GM21825 (cell line): ENCODE results near the gene COPG2.
A peak's percentile ranks its signal among the peaks of the same experiment; 100 is the strongest.
"Not testable (repeated sequence)": the region's sequence is repeated elsewhere in the genome, so short reads cannot be mapped to it uniquely, and the experiment has no call there.

Source experiments
- ATAC-seq: cut with Tn5 transposase; IDR thresholded peaks from one replicate; pipeline ENCODE4 v1.9.1; 2021; ENCODE audit warnings: mild to moderate bottlenecking, moderate library complexity; ENCODE audit not compliant: unreplicated experiment

The COPG2 gene

GRCh38 chr7:130668258-130669084, at the start of gene COPG2:
TSS of gene COPG2 (minus strand) at chr7:130668748. CDS start at chr7:130668668, 80 bp downstream.
- peak; percentile 95 for ATAC-seq

- no peak for ATAC-seq
These were observed 43.9 kb upstream of the COPG2 start for GRCh38 chr7:130712416-130712815.

GRCh38 chr7:130708766-130709165, 40.2 kb upstream of the COPG2 start:
- ATAC-seq, result no peak

- no peak for ATAC-seq
These were observed 39.5 kb upstream of the COPG2 start for GRCh38 chr7:130708001-130708400.

- ATAC-seq, result no peak
These were observed 35.3 kb upstream of the COPG2 start for GRCh38 chr7:130703851-130704250.

GRCh38 chr7:130701650-130702049, 33.1 kb upstream of the COPG2 start:
- no peak for ATAC-seq

GRCh38 chr7:130700760-130701159, 32.2 kb upstream of the COPG2 start:
- no peak for ATAC-seq

GRCh38 chr7:130699686-130700085, 31.1 kb upstream of the COPG2 start:
- no peak for ATAC-seq

GRCh38 chr7:130697820-130698219, 29.3 kb upstream of the COPG2 start:
- ATAC-seq, result no peak

- ATAC-seq, result no peak
These were observed 27.3 kb upstream of the COPG2 start for GRCh38 chr7:130695840-130696239.

- ATAC-seq, result not testable (repeated sequence)
These were observed 23.8 kb upstream of the COPG2 start for GRCh38 chr7:130692396-130692795.

GRCh38 chr7:130689683-130690082, 21.1 kb upstream of the COPG2 start:
- no peak for ATAC-seq

GRCh38 chr7:130683026-130683425, 14.5 kb upstream of the COPG2 start:
- no peak for ATAC-seq

GRCh38 chr7:130674456-130674855, 5.9 kb upstream of the COPG2 start:
- ATAC-seq, result no peak

- no peak for ATAC-seq
These were observed 4.5 kb upstream of the COPG2 start for GRCh38 chr7:130673066-130673465.

- no peak for ATAC-seq
These were observed 3.6 kb upstream of the COPG2 start for GRCh38 chr7:130672146-130672545.

GRCh38 chr7:130669085-130669700, 645 bp upstream of the COPG2 start:
- no peak for ATAC-seq

GRCh38 chr7:130667593-130668257, 823 bp downstream of the COPG2 start:
- ATAC-seq, result no peak

- ATAC-seq, result no peak
These were observed 6.1 kb downstream of the COPG2 start for GRCh38 chr7:130662426-130662825.

GRCh38 chr7:130655286-130655685, 13.3 kb downstream of the COPG2 start:
- ATAC-seq, result no peak

GRCh38 chr7:130654850-130655249, 13.7 kb downstream of the COPG2 start:
- no peak for ATAC-seq

GRCh38 chr7:130650611-130651120, 17.9 kb downstream of the COPG2 start:
- no peak for ATAC-seq
